Stimulated activated CD8-positive, alpha-beta memory T cell treated with anti-CD3 and anti-CD28 coated beads, Interleukin-4, amount 100 ng/mL, for 48 hours (primary cell): ENCODE data around the gene TC2N.
A peak's percentile ranks its signal among the peaks of the same experiment; 100 is the strongest.
"Not testable (repeated sequence)": the region's sequence is repeated elsewhere in the genome, so short reads cannot be mapped to it uniquely, and the experiment has no call there.

Experiments used
- DNase-seq: peaks from one replicate; pipeline ENCODE4 v3.0.0-alpha.2; 2020

The TC2N gene

GRCh38 chr14:91866511-91867295, 633 bp downstream of the TC2N start:
- no peak for DNase-seq

GRCh38 chr14:91866061-91866460, 1.3 kb downstream of the TC2N start:
- DNase-seq, result peak; percentile 63

- DNase-seq, result no peak
Observed at GRCh38 chr14:91862417-91862816, 4.9 kb downstream of the TC2N start.

- DNase-seq, result no peak
Observed at GRCh38 chr14:91861091-91861490, 6.2 kb downstream of the TC2N start.

GRCh38 chr14:91860238-91860637, 7.1 kb downstream of the TC2N start:
- no peak for DNase-seq

- DNase-seq, result no peak
Observed at GRCh38 chr14:91858536-91859275, 8.6 kb downstream of the TC2N start.

- no peak for DNase-seq
Observed at GRCh38 chr14:91857614-91858013, 9.7 kb downstream of the TC2N start.

GRCh38 chr14:91854327-91854934, 12.9 kb downstream of the TC2N start:
- no peak for DNase-seq

GRCh38 chr14:91851563-91851962, 15.8 kb downstream of the TC2N start:
- no peak for DNase-seq

GRCh38 chr14:91848504-91849001, 18.8 kb downstream of the TC2N start:
- DNase-seq, result no peak

GRCh38 chr14:91847693-91848092, 19.6 kb downstream of the TC2N start:
- no peak for DNase-seq

GRCh38 chr14:91845652-91846051, 21.7 kb downstream of the TC2N start:
- DNase-seq, result no peak

GRCh38 chr14:91845056-91845455, 22.3 kb downstream of the TC2N start:
- not testable (repeated sequence) for DNase-seq

- DNase-seq, result no peak
Observed at GRCh38 chr14:91844029-91844428, 23.3 kb downstream of the TC2N start.

GRCh38 chr14:91843437-91843836, 23.9 kb downstream of the TC2N start:
- DNase-seq, result no peak

- DNase-seq, result no peak
Observed at GRCh38 chr14:91841065-91841464, 26.3 kb downstream of the TC2N start.

- DNase-seq, result no peak
Observed at GRCh38 chr14:91839749-91840148, 27.6 kb downstream of the TC2N start.

GRCh38 chr14:91837076-91837475, 30.3 kb downstream of the TC2N start:
- no peak for DNase-seq

GRCh38 chr14:91835920-91836843, 31.2 kb downstream of the TC2N start:
- DNase-seq, result peak; percentile 90

GRCh38 chr14:91835197-91835919, 32.0 kb downstream of the TC2N start:
- DNase-seq, result no peak

GRCh38 chr14:91834571-91834970, 32.8 kb downstream of the TC2N start:
- no peak for DNase-seq

- DNase-seq, result no peak
Observed at GRCh38 chr14:91831337-91831736, 36.0 kb downstream of the TC2N start.
